Upper lobe of left lung (tissue), 6 donors: ENCODE data around the gene TBKBP1. TPM values are rescaled to one million over a fixed set of nuclear protein-coding genes. Genes with fewer than 3 reads are reported as not detected.
A peak's percentile ranks its signal among the peaks of the same experiment; 100 is the strongest.

Source experiments
- ATAC-seq, 2 donors: fragments of 200-7000 bp; cut with Tn5 transposase; one replicate each; pipeline ENCODE4 v1.9.1; 2022; ENCODE audit warnings: mild to moderate bottlenecking in 2 of 2, moderate library complexity in 2 of 2; ENCODE audit not compliant: low FRiP score in 2 of 2
- DNase-seq, 2 donors: peaks; one replicate each; pipeline ENCODE4 v3.0.0-alpha.2; 2019 to 2020
- H3K27ac ChIP-seq, 4 donors: fragments of 200-600 bp; sonication (generic); one replicate each; pipeline ENCODE4 v1.5.1; 2016 to 2019
- H3K27me3 ChIP-seq, 4 donors: fragments of 200-600 bp; sonication (generic); one replicate each; pipeline ENCODE4 v1.5.1; 2017 to 2019
- H3K36me3 ChIP-seq, 4 donors: fragments of 200-600 bp; sonication (generic); one replicate each; pipeline ENCODE4 v1.5.1; 2016 to 2019
- H3K4me1 ChIP-seq, 4 donors: fragments of 200-600 bp; sonication (generic); one replicate each; pipeline ENCODE4 v1.5.1; 2018 to 2019
- H3K4me3 ChIP-seq, 4 donors: fragments of 200-600 bp; sonication (generic); one replicate each; pipeline ENCODE4 v1.5.1; 2017 to 2019; ENCODE audit warnings: mild to moderate bottlenecking in 2 of 4, moderate library complexity in 1 of 4
- H3K9me3 ChIP-seq, 4 donors: fragments of 200-600 bp; sonication (generic); one replicate each; pipeline ENCODE4 v1.5.1; 2018 to 2019
- CTCF ChIP-seq, 6 experiments: fragments of 450-650 bp in 4 of 6; fragments of 200-600 bp in 2 of 6; sonication (generic) in 2 of 6; IDR thresholded peaks; one replicate each; pipeline ENCODE4 v1.5.1; 2016 to 2019; ENCODE audit warnings: antibody characterized with exemption in 6 of 6
- EP300 ChIP-seq, 4 donors: sonication (generic); formaldehyde crosslinking; IDR thresholded peaks; one replicate each; pipeline ENCODE4 v1.5.1; 2017; ENCODE audit warnings: antibody characterized with exemption in 4 of 4, control low read depth in 2 of 4
- POLR2A ChIP-seq, 4 donors: fragments of 450-650 bp; IDR thresholded peaks; one replicate each; pipeline ENCODE4 v1.5.1; 2016 to 2017; ENCODE audit warnings: antibody characterized with exemption in 4 of 4, mild to moderate bottlenecking in 2 of 4
- POLR2AphosphoS5 ChIP-seq, 2 donors: sonication (generic); formaldehyde crosslinking; IDR thresholded peaks; one replicate each; pipeline ENCODE4 v1.5.1; 2017; ENCODE audit warnings: antibody characterized with exemption in 2 of 2
- WGBS, 2 donors: methylation state at CpG; one replicate each; pipeline ENCODE4 v1.1.5; 2017 to 2018; 5-methylcytosine and 5-hydroxymethylcytosine counted together
- total RNA-seq, 6 donors: library from RNA; depleted of rRNA in 4 of 6; stranded (reverse); fragments of >200 nt in 4 of 6; gene quantifications; one replicate each; pipeline versions ENCODE4 v1.1.0 to v1.2.1, GENCODE V29; 2016 to 2021
- donor health status: DM: no; HTN: no; CAD: no; lungs with moderate emphysema.
- donor health status: DM: no; HTN: yes; CAD: no; lungs with severe emphysema.

The TBKBP1 gene
- total RNA-seq, 6 donors from 2014 or later, result 6.4 to 28.3 (median 12.8) TPM

- H3K36me3 ChIP-seq, result peaks cover 0 to 30% (median 14%) of the 10 kb centered on the region in 4 donors
- no peak for DNase-seq
- H3K27ac ChIP-seq, result peak overlapping the region in 1 of 4 donors; percentile 40
- H3K27me3 ChIP-seq, result no peaks in the 10 kb centered on the region
- no peak for TF ChIP-seq CTCF (IDR thresholded peaks at IDR 0.05)
- ATAC-seq, result no peak
- WGBS, 2 donors, result 72 to 86% methylated on average over 5 of the region's 5 CpGs
- H3K4me3 ChIP-seq, result no peak overlapping the region
- H3K4me1 ChIP-seq, result peaks cover 15 to 47% (median 33%) of the 10 kb centered on the region in 4 donors
- no peaks in the 10 kb centered on the region for H3K9me3 ChIP-seq
These were observed 9.7 kb downstream of the TBKBP1 start for GRCh38 chr17:47703671-47704070.

- 56% methylated on average over 14 of the region's 14 CpGs; no CpG with 5 or more reads in 1 of the 2 donors for WGBS, 2 donors
- peak overlapping the region in 1 of 4 donors; percentile 40 for H3K27ac ChIP-seq
- TF ChIP-seq POLR2A (IDR thresholded peaks at IDR 0.05) (no peak), EP300 (IDR thresholded peaks at IDR 0.05) (no peak), POLR2AphosphoS5 (IDR thresholded peaks at IDR 0.05) (no peak)
These were observed 10.2 kb downstream of the TBKBP1 start for GRCh38 chr17:47704116-47704515.

GRCh38 chr17:47704736-47705135, 10.8 kb downstream of the TBKBP1 start:
- Histone ChIP-seq H3K27ac (peak overlapping the region in 1 of 4 donors; percentile 40), H3K4me3 (no peak overlapping the region), H3K4me1 (peaks cover 15 to 54% (median 32%) of the 10 kb centered on the region in 4 donors), H3K36me3 (peaks cover 0 to 29% (median 16%) of the 10 kb centered on the region in 4 donors), H3K9me3 (no peaks in the 10 kb centered on the region), H3K27me3 (no peaks in the 10 kb centered on the region)
- ATAC-seq, result no peak
- TF ChIP-seq POLR2A (IDR thresholded peaks at IDR 0.05) (no peak), EP300 (IDR thresholded peaks at IDR 0.05) (no peak), CTCF (IDR thresholded peaks at IDR 0.05) (no peak), POLR2AphosphoS5 (IDR thresholded peaks at IDR 0.05) (no peak)
- DNase-seq, result no peak
- WGBS, 2 donors, result 70 to 73% methylated on average over 6 of the region's 6 CpGs

More at GRCh38 chr17:47704116-47704515, 10.2 kb downstream of the TBKBP1 start:
- no peak overlapping the region for H3K4me3 ChIP-seq
- no peaks in the 10 kb centered on the region for H3K27me3 ChIP-seq
- H3K9me3 ChIP-seq, result no peaks in the 10 kb centered on the region
- DNase-seq (peak in 1 of 2 donors; percentile 61), ATAC-seq (no peak)
- peaks cover 0 to 29% (median 14%) of the 10 kb centered on the region in 4 donors for H3K36me3 ChIP-seq
- peaks cover 15 to 52% (median 32%) of the 10 kb centered on the region in 4 donors for H3K4me1 ChIP-seq

- ATAC-seq (no peak), DNase-seq (no peak)
- no peaks in the 10 kb centered on the region for H3K27me3 ChIP-seq
- whole genome bisulfite sequencing, 2 donors, result 56 to 69% methylated on average over 9 to 12 of the region's 12 CpGs
- peaks cover 15 to 54% (median 32%) of the 10 kb centered on the region in 4 donors for H3K4me1 ChIP-seq
- H3K9me3 ChIP-seq, result no peaks in the 10 kb centered on the region
- peaks cover 3 to 30% (median 21%) of the 10 kb centered on the region in 4 donors for H3K36me3 ChIP-seq
- no peak for TF ChIP-seq POLR2A (IDR thresholded peaks at IDR 0.05)
- no peak for TF ChIP-seq POLR2AphosphoS5 (IDR thresholded peaks at IDR 0.05)
- no peak for TF ChIP-seq EP300 (IDR thresholded peaks at IDR 0.05)
- no peak overlapping the region for H3K4me3 ChIP-seq
- peak overlapping the region in 2 of 4 donors; percentile 39 to 44 for H3K27ac ChIP-seq
These were observed 11.9 kb downstream of the TBKBP1 start for GRCh38 chr17:47705536-47706530.

- peaks cover 3 to 32% (median 17%) of the 10 kb centered on the region in 4 donors for H3K36me3 ChIP-seq
- H3K9me3 ChIP-seq, result no peaks in the 10 kb centered on the region
- no peaks in the 10 kb centered on the region for H3K27me3 ChIP-seq
- TF ChIP-seq EP300 (IDR thresholded peaks at IDR 0.05), result no peak
- no peak for TF ChIP-seq POLR2A (IDR thresholded peaks at IDR 0.05)
- no peak for TF ChIP-seq CTCF (IDR thresholded peaks at IDR 0.05)
- no peak for TF ChIP-seq POLR2AphosphoS5 (IDR thresholded peaks at IDR 0.05)
- ATAC-seq (no peak), DNase-seq (no peak)
- peak overlapping the region in 2 of 4 donors; percentile 38 to 40 for H3K27ac ChIP-seq
- H3K4me1 ChIP-seq, result peaks cover 15 to 54% (median 32%) of the 10 kb centered on the region in 4 donors
- no peak overlapping the region for H3K4me3 ChIP-seq
- WGBS, 2 donors, result 81% methylated on average over 4 of the region's 4 CpGs
These were observed 13.3 kb downstream of the TBKBP1 start for GRCh38 chr17:47707056-47707804.
